LNCaP clone FGC (cell line): ENCODE results near the gene RBFOX2.

Experiments
- DNase-seq: peaks from one replicate; pipeline ENCODE4 v3.0.0-alpha.2; 2011; ENCODE audit warnings: low read depth
- H3K4me3 ChIP-seq: 2 replicates; pipeline ENCODE4 v1.5.1; 2011; ENCODE audit warnings: mild to moderate bottlenecking, low read depth, low read length, control low read depth
- TF ChIP-seq, protein P1 (sequence below): IDR thresholded peaks from 2 replicates; pipeline ENCODE4 v1.5.1; 2012; ENCODE audit warnings: mild to moderate bottlenecking; ENCODE audit not compliant: control insufficient read depth, insufficient read depth; ENCODE audit errors: extremely low read depth

The RBFOX2 gene

DNA sequence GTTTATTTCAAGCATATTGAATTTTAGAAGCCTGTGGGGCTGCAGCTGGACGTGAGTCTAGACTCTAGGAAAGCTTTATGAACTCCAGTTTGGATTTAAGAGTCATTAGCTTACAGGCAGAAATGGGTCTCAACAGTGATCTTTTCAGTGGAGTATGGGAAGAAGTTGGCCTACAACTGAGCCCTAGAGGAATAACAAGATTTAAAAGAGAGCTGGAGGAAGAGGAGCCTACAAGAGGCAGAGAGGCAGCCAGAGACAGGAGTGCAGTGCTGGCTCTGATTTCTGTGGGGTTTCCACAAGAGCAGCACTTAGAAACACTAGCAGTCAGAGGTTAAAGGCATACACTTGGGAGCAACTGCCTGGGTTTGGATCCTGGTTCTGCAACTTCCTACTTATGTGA lies 293.1 kb downstream of the RBFOX2 start:
- TF ChIP-seq, protein P1, sequence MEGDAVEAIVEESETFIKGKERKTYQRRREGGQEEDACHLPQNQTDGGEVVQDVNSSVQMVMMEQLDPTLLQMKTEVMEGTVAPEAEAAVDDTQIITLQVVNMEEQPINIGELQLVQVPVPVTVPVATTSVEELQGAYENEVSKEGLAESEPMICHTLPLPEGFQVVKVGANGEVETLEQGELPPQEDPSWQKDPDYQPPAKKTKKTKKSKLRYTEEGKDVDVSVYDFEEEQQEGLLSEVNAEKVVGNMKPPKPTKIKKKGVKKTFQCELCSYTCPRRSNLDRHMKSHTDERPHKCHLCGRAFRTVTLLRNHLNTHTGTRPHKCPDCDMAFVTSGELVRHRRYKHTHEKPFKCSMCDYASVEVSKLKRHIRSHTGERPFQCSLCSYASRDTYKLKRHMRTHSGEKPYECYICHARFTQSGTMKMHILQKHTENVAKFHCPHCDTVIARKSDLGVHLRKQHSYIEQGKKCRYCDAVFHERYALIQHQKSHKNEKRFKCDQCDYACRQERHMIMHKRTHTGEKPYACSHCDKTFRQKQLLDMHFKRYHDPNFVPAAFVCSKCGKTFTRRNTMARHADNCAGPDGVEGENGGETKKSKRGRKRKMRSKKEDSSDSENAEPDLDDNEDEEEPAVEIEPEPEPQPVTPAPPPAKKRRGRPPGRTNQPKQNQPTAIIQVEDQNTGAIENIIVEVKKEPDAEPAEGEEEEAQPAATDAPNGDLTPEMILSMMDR: no peak

DNA sequence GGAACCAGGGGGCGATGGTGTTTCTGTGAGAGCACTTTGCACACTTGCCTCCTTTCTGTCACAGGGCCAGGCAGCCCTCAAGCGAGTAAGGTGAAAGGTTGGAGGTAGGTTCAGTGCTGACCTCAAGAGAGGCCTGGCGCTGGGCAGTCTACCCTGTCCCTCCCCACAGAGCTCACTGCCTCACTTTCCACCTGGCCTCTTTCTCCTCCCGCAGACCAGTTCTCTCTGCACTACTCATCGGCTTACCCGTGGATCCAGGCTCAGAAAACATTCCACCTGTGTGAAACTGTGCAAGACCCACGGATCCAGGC lies 294.2 kb downstream of the RBFOX2 start:
- DNase-seq: no peak
- TF ChIP-seq, protein P1: no peak
- no peak overlapping the region for H3K4me3 ChIP-seq

More for the DNA sequence above, 293.1 kb downstream of the RBFOX2 start:
- DNase-seq: no peak
- no peak overlapping the region for H3K4me3 ChIP-seq

DNA sequence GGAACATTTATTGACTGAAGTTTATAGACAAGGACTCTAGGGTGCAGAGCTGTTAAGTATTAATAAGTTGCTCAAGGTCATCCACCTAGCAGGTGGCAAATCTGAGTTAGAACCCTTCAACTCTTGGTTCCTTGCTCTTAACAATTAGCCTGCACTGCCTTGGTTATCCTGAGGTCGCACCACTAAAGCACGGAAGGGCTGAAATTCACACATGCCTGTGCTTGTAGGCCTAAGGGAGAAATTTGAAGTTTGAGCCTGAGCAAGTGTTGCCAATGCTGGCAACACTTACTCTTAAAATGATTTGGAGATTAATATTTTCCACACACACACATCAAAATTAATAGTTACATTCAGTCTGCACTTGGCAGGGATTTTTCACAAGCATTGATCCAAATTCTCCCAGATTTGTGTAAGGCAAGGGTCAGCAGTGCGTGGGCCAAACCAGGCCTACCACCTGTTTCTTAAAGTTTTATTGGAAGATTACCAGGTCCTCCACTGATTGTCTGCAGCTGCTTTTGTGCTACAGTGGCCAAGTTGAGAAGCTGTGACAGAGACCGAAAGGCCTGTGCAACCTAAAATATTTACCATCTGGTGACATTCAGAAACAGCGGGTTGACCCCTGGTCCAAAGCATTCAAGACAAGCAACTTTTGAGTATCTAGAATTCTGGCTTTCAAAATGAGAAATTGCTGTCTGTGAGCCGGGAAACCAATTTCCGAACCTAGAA lies 294.7 kb downstream of the RBFOX2 start:
- no peak overlapping the region for H3K4me3 ChIP-seq
- TF ChIP-seq, protein P1: no peak
- DNase-seq: no peak

DNA sequence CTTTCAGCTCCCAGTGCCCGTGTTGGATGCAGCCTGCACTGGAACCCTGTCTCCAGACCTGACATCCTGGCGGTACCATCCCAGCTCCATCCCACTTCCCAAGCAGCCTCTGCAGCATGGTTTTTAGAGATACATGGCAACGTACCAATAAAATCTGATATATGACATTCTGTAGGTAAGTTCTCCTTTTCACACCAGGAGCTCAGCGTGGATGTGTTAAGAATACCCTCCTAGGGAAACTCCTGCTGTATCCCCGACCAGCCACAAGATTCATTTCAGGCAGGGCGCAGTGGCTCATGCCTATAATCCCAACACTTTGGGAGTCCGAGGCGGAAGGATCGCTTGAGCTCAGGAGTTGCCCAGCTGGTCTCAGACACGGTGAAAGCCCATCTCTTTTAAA lies 295.6 kb downstream of the RBFOX2 start:
- TF ChIP-seq, protein P1: no peak
- no peak overlapping the region for H3K4me3 ChIP-seq
- DNase-seq: no peak

DNA sequence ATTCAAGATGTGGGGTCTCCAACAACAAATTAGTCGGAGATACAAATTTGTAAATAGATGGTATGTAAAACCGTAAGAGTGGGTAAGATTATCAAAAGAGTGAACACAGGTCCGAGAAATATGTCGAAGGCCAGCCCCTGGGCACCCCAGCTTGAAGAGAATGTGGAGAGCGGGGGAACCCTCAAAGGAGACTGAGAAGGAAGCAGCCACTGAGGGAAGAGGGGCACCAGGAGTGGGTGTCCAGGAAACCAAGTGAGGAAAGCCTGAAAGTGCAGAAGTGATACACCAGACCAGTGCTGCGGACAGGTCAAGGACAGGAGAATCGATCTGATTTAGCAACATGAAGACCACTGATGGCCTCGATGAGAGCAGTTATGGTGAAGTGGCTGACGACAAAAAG lies 296.5 kb downstream of the RBFOX2 start:
- TF ChIP-seq, protein P1: no peak
- no peak overlapping the region for H3K4me3 ChIP-seq
- no peak for DNase-seq

DNA sequence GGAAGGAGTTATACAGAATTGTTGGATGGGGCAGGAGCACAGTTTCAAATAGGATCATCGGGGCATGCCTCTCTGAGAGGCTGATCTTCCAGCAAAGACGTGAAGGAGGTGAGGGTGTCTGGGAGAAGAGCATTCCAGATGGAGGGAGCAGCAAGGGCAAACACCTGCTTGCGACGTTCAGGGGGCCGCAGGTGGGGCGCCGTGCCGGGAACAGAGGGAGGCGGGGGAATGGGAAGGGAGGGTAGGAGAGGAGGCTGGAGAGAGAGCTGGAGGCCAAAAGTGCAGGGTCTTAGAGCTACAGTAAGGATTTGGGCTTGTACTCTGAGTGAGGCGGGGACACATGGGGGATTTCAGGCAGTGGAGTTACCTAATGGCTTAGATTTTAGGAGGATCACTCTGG lies 297.3 kb downstream of the RBFOX2 start:
- DNase-seq: no peak
- no peak overlapping the region for H3K4me3 ChIP-seq
- TF ChIP-seq, protein P1: no peak

DNA sequence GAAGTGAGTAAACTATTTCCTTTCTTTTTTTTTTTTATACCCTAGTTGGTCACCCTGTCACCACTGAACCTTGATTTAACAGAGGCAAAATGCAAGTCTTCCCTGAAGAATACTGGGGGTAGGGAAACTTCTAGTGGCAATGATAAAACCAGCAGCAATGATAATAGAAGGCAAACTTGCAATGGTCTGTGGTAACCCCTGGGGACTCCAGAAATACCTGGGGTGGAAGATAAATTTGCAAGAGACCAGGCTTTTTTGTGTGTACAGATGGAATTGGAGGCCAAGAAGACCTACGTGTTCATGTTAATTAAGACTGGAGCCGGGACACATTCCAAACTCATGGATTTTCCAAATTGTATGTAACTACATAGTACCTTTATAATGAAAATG lies 299.3 kb downstream of the RBFOX2 start:
- TF ChIP-seq, protein P1: no peak
- no peak overlapping the region for H3K4me3 ChIP-seq

More for the DNA sequence above, 299.3 kb downstream of the RBFOX2 start:
- no peak for DNase-seq
